GM21381 (cell line): ENCODE results near the gene KIF22.
"Not testable (repeated sequence)": the region's sequence is repeated elsewhere in the genome, so short reads cannot be mapped to it uniquely, and the experiment has no call there.

Source experiments
- ATAC-seq: cut with Tn5 transposase; IDR thresholded peaks from one replicate; pipeline ENCODE4 v1.9.1; 2021; ENCODE audit warnings: mild to moderate bottlenecking, moderate library complexity; ENCODE audit not compliant: unreplicated experiment

Gene KIF22

DNA sequence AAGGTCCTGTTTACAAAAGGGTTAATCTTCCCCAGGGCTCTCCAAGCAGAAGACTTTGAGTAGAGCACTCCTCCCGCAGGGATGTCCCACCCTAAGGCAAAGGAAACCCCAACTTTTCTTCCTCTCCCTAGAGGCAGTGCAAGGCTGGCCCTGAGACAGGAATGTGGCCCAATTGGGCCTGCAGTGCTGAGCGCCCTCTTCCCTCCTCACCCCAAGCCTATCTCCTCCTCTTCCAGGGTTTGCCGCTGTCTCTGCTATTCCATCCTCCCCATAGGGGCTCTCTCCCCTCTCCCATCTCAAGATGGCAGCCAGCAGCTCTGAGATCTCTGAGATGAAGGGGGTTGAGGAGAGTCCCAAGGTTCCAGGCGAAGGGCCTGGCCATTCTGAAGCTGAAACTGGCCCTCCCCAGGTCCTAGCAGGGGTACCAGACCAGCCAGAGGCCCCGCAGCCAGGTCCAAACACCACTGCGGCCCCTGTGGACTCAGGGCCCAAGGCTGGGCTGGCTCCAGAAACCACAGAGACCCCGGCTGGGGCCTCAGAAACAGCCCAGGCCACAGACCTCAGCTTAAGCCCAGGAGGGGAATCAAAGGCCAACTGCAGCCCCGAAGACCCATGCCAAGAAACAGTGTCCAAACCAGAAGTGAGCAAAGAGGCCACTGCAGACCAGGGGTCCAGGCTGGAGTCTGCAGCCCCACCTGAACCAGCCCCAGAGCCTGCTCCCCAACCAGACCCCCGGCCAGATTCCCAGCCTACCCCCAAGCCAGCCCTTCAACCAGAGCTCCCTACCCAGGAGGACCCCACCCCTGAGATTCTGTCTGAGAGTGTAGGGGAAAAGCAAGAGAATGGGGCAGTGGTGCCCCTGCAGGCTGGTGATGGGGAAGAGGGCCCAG is 22.4 kb downstream of the KIF22 start:
- ATAC-seq = no peak

DNA sequence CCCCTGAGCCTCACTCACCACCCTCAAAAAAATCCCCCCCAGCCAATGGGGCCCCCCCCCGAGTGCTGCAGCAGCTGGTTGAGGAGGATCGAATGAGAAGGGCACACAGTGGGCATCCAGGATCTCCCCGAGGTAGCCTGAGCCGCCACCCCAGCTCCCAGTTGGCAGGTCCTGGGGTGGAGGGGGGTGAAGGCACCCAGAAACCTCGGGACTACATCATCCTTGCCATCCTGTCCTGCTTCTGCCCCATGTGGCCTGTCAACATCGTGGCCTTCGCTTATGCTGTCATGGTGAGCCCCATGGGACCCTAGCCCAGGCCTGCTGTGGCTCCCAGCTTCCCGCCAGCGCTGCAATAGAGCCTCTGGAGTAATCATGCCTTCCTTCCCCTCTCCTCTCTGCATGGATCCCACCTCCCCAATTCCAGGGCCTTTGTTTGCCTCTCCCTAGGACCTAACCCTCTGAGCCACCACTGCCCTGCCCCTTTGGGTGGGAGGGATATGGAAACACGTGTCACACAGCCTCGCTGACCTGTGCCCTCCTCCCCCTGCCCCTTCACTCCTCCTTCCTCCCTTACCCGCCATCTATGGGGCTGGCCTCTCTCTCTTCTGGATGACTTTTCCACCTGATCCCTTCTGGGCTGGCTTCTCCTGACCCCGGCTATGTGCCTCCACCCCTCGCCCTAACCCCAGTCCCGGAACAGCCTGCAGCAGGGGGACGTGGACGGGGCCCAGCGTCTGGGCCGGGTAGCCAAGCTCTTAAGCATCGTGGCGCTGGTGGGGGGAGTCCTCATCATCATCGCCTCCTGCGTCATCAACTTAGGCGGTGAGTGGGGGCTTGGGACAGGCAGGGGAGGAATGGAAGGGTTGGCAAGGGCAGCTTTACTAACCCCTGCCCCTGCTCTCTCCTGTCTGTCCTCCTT is 23.4 kb downstream of the KIF22 start:
- no peak for ATAC-seq

DNA sequence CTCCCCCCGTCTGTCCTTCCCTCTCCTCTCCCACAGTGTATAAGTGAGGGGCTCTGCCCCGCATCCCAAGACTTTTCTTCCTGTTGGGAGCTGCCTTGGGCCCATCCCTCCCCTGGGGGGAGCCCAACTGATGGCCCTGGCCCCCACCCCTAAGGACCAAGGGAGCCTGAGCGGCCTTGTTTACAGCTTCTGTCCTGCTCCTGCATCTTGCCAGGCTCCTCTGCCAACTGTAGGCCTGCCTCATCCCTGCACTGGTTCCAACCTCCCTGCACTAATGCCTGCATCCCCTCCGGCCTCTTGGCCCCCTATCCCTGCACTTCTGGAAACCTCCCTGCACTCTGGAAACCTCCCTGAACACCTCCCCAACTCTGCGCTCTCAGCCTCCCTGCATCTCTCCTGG is 24.0 kb downstream of the KIF22 start:
- ATAC-seq = no peak

DNA sequence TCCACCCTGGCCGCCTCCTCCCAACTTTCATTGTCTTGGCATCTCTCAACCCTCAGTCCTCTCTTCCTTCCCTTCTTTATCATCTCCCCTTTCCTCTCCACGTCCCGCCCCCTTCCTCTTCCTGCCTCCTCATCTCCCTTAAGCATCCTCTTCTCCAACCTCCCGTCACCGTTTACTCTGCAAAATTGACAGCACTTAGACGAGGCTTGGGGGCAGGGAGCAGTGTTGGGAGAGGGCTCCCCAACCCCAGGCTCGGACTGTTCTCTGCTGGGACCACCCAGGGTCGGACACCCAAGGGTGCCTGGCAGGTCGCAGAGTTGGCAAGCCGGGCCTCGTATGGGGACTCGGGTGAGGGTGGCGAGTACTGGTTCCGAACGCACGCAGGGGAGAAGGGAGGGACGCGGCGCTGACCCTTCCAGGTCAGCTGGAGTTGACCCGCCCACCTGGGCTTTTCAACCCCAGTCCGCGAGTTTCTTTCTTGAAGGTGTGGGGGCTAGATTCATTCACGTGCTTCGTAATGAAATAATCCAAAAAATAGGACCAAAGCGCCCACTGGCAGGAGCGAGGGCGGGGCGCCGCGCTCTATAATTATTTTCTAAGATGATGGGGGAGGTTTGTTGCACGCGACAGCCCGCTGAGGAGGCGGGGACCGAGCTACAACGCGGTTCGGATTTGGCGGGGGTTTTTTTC is 24.6 kb downstream of the KIF22 start:
- ATAC-seq = no peak

DNA sequence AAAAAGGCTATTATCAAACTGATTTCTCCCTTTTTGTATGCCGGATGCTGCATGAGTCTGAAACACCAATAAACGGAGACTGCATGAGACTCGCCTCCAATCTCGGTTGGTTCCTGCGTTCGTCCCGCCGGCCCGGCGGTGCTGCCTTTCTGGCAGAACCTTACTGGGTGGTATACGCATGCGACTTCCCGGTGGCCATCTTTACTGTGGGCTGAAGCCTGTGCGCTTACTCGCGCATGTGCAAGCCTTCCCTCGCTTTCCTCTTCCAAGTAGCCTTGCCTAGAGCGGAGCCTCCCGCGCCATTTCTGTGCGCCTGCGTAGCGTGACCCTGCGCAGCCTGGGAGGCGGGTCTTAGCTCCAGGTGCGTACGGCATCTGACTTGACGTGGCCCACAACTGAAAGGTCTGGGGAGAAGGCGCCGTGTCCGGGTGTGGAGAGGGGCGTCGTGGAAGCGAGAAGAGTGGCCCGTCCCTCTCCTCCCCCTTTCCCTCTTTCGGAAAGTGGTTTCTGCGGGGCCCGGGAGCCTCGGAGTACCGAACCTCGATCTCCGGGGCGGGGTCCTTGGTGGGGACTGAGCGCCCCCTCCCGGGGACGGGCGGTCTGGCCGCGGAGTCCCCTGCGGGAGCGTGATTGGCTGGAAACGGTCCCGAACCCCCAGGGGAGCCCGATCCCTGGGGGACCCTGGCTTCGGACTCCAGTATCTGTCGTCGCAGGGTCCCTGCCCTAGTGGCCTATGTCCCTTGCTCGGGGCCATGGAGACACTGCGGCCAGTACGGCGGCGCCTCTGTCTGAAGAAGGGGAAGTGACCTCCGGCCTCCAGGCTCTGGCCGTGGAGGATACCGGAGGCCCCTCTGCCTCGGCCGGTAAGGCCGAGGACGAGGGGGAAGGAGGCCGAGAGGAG is 25.5 kb downstream of the KIF22 start, which contains the start of gene PAGR1:
Gene PAGR1, plus strand, starts transcription at position 360 of the 901 bp plus-strand sequence. Its CDS starts 374 bp downstream, at position 734.
- ATAC-seq = peak; percentile 60

DNA sequence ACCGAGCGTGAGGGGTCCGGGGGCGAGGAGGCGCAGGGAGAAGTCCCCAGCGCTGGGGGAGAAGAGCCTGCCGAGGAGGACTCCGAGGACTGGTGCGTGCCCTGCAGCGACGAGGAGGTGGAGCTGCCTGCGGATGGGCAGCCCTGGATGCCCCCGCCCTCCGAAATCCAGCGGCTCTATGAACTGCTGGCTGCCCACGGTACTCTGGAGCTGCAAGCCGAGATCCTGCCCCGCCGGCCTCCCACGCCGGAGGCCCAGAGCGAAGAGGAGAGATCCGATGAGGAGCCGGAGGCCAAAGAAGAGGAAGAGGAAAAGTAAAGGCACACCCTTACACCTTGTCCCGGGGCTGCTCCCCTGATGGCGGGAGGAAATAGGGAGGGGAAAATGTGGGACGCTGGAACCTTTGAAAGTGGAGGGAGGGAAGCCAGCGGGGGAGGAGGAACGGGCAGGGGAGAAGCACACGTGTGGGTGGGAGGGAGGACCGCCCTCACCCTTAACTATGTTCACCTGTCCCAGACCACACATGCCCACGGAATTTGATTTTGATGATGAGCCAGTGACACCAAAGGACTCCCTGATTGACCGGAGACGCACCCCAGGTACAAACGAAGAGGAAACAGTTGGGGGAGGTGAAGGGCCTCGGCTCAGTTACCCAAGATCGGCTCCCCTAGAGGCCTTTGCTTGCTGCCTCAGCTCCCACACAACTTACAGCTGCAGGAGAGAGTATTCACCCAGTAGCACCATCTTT is 26.3 kb downstream of the KIF22 start:
- peak; percentile 17 for ATAC-seq

DNA sequence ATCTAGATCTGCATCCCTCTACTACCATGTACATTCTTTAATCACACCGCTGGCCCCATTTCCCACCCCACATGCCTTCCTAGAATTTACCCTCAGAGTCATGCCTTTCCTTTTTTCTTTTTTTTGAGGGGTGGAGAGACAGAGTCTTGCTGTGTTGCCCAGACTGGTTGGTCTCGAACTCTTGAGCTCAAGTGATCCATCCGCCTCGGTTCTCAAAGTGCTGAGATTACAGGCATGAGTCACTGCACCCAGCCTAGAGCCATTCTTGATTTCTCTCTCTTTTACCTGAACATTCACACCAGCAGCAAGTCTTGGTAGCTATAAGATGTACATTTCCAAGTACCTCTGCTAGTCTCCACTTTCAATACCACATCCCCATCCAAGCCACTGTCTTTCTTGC is 27.5 kb downstream of the KIF22 start:
- ATAC-seq = no peak

DNA sequence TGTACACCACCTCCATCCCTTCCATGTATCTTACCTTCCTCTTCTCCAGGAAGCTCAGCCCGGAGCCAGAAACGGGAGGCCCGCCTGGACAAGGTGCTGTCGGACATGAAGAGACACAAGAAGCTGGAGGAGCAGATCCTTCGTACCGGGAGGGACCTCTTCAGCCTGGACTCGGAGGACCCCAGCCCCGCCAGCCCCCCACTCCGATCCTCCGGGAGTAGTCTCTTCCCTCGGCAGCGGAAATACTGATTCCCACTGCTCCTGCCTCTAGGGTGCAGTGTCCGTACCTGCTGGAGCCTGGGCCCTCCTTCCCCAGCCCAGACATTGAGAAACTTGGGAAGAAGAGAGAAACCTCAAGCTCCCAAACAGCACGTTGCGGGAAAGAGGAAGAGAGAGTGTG is 29.0 kb downstream of the KIF22 start:
- no peak for ATAC-seq

DNA sequence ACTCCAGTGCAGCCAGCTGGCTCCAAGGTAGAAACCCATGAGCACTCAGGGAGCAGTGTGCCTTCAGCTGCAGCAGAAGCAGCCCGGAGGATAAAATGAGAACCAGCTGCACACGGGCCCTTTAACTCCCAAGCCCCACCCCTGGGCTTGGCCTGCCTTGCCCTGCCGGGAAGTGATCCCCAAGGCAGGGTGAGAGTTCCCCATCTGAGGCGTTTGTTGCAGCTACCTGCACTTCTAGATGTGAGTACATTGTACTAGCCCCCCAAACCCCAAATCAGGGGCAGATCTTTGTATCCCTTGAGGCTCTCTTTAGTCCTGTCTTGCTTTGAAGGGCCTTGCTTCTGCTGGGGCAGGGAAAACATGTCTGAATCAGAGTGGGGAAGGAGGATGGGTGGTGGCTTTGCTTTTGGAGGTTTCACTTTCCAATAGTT is 29.7 kb downstream of the KIF22 start, which contains the start of gene MVP:
Gene MVP, plus strand, starts transcription at position 192 of the 431 bp plus-strand sequence. CDS start 10,088 bp downstream, outside the sequence.
- ATAC-seq = no peak

DNA sequence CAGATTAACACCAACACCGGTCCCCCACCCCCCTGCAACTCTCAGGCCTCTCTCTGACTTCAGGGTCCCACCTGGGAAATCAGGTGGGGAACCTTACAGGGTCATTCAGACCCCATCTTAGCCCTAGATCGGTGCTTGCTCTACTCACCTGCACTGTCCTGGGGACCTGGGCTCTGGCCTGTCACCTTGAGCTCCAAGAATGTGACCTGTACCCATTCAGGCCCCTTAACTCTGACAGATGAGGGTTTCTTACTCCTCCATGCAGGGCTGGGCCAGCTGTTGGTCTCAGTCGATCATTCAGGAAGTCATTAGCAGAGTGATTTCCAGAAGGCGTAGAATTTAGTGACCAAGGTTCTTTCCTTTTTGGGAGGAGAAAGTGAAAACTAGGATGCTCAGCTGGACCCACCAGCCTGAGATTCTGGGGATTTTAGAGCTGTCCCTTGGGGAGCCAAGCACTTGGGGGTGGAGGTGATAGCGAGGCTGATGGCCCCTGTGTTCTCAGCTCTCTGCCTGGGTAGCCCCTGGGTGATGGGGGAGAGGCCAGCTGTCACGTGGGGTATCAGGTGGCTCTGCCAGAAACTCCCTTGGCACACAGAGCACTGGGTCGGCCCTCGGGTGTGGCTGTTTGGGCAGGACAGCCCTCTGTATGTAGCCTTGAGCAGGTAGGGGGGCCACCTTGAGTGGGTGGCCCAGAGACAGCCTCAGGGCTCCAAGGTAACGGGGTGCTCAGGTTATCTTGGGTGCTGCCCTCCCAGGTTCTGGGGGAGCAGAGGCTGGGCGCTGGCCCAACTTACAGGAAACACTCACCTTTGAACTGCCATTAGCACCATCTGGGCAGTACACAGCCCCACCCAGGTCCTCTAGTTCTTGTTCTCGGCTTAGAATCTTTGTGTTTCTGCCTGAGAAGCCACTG is 30.4 kb downstream of the KIF22 start:
- ATAC-seq = peak; percentile 42

DNA sequence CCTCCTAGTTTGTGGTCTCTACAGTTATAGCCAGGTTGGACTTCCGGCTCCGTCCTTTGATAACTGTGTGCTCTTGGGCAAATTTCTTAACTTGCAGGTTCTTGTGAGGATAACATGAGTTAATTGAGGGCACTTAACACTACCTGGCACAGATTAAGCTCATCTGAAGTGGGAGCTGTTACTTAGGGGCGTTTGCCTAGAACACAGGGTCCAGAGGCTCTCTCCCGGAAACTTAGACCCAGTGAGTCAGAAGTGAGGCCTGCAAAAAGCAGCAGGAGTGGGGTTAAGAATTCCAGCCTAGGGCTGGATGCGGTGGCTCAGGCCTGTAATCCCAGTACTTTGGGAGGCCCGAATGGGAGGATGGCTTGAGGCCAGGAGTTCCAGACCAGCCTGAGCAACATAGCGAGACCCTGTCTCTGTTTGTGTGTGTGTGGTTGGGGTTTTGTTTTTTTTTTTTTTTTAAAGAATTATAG is 31.1 kb downstream of the KIF22 start:
- ATAC-seq = no peak

DNA sequence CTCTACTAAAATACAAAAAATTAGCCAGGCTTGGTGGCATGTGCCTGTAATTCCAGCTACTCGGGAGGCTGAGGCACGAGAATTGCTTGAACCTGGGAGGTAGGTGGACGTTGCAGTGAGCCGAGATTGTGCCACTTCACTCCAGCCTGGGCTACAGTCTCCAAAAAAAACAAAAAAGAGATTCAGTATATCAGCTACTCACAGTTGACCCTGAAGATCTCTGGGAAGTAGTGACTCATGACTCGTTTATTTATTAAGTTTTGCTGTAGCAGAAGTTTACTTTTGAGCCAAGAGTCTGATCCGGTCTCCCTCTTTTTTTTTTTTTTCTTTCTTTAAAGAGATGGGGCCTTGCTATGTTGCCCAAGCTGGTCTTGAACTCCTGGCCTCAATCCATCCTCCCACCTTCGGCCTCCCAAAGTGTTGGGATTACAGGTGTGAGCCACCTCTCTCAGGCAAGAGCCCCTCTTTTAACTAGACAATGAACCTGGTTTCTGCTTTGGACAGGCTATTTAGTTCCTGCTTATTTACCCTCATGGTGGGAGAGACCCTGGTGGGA is 34.1 kb downstream of the KIF22 start:
- no peak for ATAC-seq

DNA sequence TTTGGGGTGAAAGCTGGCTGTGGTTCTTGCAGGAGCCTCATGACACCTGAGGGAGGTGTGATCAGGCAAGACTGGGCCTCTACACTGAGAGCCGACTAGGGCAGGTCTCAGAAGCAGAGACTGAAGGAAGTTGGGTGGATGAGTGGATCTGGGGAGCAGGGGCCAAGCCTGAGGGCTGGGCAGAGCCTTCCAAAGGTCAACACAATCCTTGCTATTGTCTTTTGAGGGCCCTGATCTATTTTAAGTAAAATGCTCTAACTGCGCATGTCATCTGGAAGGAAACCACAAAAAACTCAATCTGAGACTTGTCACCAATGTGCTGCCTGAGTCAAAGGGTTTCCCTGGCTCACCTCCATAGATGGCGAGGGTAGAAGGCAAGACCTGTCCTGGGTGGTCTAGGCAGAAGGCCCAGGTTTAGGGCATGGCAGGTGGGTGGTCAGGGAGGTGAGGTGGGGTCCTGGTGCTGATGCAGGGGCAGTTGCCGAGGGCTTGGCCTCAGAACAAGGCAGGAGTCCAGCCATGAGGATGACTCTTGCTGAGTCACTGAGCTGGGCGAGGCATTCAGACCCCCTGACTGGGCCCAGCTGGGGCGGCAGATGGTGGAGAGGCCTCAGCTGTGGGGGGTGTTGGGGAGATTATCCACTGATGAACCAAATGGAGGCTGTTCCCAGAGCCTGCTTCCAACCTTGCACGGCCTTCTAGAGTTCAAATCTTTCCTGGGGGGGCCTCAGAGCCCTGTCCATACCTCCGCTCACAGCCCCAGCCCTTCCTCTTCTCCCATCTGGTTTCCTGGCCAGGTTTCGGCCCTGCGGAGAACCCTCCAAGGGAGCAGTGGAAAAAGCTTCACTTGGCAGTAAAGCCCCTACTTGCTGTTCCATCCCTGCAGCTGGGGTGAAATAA is 34.8 kb downstream of the KIF22 start:
- no peak for ATAC-seq

DNA sequence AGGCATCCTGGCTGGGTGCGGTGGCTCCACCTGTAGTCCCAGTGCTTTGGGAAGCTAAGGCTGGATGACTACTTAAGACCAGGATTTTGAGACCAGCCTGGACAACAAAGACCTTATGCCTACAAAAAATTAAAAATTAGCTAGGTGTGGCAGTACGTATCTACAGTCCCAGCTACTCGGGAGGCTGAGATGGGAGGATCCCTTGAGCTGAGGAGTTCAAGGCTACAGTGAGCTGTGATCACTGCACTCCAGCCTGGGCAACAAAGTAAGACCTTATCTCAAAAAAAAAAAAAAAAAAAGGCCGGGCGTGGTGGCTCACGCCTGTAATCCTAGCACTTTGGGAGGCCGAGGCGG is 35.8 kb downstream of the KIF22 start:
- no peak for ATAC-seq

DNA sequence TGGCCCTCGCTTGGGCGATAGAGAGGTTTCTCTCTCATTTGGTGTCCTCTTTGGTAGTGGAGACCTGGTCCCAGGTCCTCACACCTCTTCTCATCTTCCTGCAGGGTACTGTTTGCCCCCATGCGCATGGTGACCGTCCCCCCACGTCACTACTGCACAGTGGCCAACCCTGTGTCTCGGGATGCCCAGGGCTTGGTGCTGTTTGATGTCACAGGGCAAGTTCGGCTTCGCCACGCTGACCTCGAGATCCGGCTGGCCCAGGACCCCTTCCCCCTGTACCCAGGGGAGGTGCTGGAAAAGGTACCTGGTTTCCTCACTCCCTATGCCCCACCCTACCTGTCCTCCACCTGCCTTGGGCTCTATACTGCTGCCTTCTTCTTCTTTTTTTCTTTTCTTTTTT is 40.2 kb downstream of the KIF22 start:
- no peak for ATAC-seq

DNA sequence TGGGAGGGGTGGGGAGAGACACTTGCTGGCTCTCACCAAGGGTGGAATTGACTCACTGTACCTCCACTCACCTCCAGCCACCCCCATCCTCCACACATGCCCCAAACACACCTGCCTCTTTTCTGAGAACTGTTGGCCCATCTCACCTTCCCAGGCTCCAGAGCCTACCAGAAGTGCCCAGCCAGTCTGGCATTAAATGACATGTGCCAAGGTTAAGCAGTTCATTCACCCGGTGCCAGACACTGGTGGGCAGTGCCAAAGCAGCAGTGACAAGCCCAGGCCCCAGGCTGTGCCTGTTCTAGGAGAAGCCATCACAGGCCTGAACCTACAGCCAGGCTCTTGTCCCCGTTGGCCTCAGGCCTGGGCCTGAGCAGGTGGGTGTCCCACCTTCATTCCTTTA is 40.9 kb downstream of the KIF22 start:
- ATAC-seq = no peak

DNA sequence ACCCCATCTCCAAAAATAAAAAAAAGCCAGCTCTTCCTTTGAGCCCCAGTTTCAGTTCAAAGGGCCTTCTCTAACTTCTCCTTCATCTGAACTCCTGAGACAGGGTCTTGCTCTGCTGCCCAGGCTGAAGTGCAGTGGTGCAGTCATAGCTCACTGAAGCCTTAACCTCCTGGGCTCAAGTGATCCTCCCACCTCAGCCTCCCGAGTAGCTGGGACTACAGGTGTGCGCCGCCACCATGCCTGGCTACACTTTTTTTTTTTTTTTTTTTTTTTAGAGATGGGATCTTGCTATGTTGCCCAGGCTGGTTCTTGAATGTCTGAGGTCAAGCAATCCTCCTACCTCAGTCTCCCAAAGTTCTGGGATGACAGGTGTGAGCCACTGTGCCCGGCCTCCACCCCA is 42.7 kb downstream of the KIF22 start:
- ATAC-seq = not testable (repeated sequence)
